ENCODE data around the gene KMT5B. TPM values are rescaled to one million over a fixed set of nuclear protein-coding genes. Genes with fewer than 3 reads are reported as not detected.

Gene KMT5B
- total RNA-seq, 1 experiment from 2014 or later: 4.7 TPM

GRCh38 chr11:68199295-68199987, 13.7 kb downstream of the KMT5B start:
- Histone ChIP-seq H3K4me3 (no peak overlapping the region), H3K27me3 (no peaks in the 10 kb centered on the region), H3K9me3 (no peaks in the 10 kb centered on the region), H3K36me3 (no peaks in the 10 kb centered on the region; the same call in 1 of the 2 replicates)
- DNase-seq: no peak

DNA sequence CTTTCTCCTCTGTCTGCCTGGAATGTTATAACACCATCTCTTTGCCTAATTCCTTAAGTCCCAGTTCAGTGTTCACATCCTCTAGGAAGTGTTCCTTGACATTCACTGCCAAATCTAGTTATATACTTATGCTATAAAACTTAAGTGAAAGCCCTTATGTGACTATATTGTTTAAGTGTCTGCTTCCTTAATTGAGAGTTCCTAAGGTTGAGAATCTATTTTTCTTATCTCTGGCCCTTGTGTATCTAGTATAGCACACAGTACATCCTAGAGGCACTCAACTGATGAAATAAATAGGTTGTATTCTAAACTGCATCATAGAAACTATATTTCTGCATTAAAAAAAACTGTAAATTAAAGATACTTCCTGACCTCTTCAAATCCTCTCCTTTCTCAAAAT, 16.9 kb downstream of the KMT5B start:
- H3K27me3 ChIP-seq: no peaks in the 10 kb centered on the region
- H3K9me3 ChIP-seq: no peaks in the 10 kb centered on the region
- no peak for DNase-seq
- no peaks in the 10 kb centered on the region for H3K36me3 ChIP-seq
- H3K4me3 ChIP-seq: no peak overlapping the region

GRCh38 chr11:68194675-68195294, 18.3 kb downstream of the KMT5B start:
- H3K36me3 ChIP-seq: no peaks in the 10 kb centered on the region
- no peak for DNase-seq
- H3K27me3 ChIP-seq: no peaks in the 10 kb centered on the region
- no peaks in the 10 kb centered on the region for H3K9me3 ChIP-seq
- H3K4me3 ChIP-seq: no peak overlapping the region

GRCh38 chr11:68193018-68193417, 20.1 kb downstream of the KMT5B start:
- no peaks in the 10 kb centered on the region for H3K9me3 ChIP-seq
- no peaks in the 10 kb centered on the region for H3K27me3 ChIP-seq
- H3K36me3 ChIP-seq: no peaks in the 10 kb centered on the region; the same call in 1 of the 2 replicates
- DNase-seq: no peak
- no peak overlapping the region for H3K4me3 ChIP-seq

DNA sequence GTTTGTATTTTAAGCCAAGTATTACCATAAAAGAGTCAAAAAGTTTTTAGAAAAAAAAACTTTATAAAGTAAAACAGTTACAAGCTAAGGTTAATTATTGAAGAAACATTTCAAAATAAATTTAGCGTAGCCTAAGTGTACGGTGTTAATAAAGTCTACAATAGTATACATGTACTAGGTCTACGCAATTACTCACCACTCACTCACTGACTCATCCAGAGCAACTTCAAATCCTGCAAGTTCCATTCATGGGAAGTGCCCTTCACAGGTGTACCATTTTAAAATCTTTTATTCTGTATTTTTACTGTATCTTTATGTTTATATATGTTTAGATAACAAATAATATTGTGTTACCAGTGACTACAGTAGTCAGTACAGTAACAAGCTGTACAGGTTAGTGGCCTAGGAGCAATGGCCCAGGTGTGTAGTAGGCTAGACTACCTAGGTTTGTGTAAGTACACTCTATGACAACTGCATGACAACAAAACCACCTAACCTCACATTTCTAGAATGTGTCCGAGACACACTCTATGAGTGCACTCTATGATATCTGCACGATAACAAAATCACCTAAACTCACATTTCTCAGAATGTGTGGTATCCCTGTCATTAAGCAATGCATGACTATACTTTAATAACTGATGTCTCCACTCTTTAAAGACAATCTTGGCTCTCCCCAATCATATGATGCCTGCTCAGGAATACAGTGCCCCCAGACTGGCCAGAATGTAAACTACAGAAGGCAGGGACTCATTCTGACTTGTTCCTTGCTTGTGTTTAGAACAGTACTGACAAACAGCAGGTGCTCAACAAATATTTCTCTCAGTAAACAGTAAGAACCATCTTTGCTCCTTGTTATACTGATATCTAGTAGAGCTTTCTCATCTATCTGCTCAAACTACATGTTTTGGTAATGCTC, 21.2 kb downstream of the KMT5B start:
- no peaks in the 10 kb centered on the region for H3K27me3 ChIP-seq
- H3K36me3 ChIP-seq: no peaks in the 10 kb centered on the region; the same call in 1 of the 2 replicates
- no peak overlapping the region for H3K4me3 ChIP-seq
- no peak for DNase-seq
- H3K9me3 ChIP-seq: no peaks in the 10 kb centered on the region

- no peak for DNase-seq
- Histone ChIP-seq H3K4me3 (no peak overlapping the region), H3K27me3 (no peaks in the 10 kb centered on the region), H3K36me3 (peaks cover 1% of the 10 kb centered on the region), H3K9me3 (no peaks in the 10 kb centered on the region)
These were observed 23.2 kb downstream of the KMT5B start for GRCh38 chr11:68189888-68190287.

- H3K36me3 ChIP-seq: peaks cover 5% of the 10 kb centered on the region
- H3K9me3 ChIP-seq: no peaks in the 10 kb centered on the region
- no peaks in the 10 kb centered on the region for H3K27me3 ChIP-seq
- no peak overlapping the region for H3K4me3 ChIP-seq
- no peak for DNase-seq
These were observed 24.0 kb downstream of the KMT5B start for GRCh38 chr11:68189082-68189481.

- Histone ChIP-seq H3K36me3 (peaks cover 10% of the 10 kb centered on the region), H3K9me3 (no peaks in the 10 kb centered on the region)
These were observed 27.0 kb downstream of the KMT5B start for GRCh38 chr11:68186061-68186460.

DNA sequence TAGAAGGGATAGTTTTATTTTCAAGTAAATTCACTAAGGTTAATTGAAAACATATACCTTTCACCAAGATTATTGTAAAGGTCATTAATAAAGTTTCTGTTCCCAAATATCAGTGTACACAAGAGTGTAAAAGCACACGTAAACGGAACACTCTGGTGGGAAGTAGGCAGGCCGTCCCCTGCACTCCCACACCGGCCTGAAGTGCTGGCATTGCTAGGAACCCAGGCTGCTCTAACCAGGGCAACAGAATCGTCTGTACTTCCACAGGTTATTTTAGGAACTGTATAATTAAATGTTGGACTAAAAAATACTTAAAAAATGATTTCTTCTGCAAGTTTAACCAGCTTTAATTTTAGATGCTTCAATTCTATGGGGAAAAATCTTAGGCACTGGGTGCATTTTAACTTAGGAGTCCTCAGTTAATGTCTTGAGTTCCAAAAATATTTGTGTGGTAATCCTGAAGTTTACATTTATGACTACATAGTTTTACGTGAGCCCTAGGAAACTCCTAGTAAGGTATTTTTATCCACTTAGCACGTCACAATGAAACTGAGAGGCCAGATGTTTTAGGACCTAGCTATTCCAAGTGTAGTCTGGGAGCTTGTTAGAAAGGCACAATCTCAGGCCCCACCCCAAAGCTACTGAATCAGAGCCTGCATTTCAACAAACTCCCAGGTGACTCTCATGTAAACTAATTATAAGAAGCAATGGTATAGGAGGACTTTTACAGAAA, 31.2 kb downstream of the KMT5B start:
- no peak for DNase-seq
- Histone ChIP-seq H3K9me3 (no peaks in the 10 kb centered on the region), H3K36me3 (peaks cover 12% of the 10 kb centered on the region)

More at GRCh38 chr11:68186061-68186460, 27.0 kb downstream of the KMT5B start:
- Histone ChIP-seq H3K27me3 (no peaks in the 10 kb centered on the region), H3K4me3 (no peak overlapping the region)
- DNase-seq: no peak

GRCh38 chr11:68179847-68180246, 33.2 kb downstream of the KMT5B start:
- peaks cover 22% of the 10 kb centered on the region for H3K36me3 ChIP-seq
- no peaks in the 10 kb centered on the region for H3K27me3 ChIP-seq
- no peak overlapping the region for H3K4me3 ChIP-seq
- no peaks in the 10 kb centered on the region for H3K9me3 ChIP-seq
- no peak for DNase-seq

More for the DNA sequence above, 31.2 kb downstream of the KMT5B start:
- Histone ChIP-seq H3K4me3 (no peak overlapping the region), H3K27me3 (no peaks in the 10 kb centered on the region)

DNA sequence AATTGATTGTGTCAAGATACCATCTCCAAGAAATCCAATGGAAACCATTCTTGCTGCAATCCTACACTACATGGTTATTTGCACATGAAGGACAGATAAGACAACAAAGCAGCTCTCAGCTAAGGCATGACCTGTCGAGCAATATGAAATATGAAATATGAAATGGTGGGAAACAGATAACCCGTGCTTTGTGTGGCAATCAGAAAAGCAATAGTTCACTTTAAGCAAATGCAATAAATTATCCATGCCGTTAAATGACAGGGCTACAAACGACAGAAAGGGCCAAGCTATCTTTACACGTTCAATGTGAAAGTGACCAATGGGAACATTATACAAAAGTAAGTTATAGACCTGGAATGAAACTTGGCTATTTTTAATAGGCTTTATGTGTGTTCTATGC, 35.2 kb downstream of the KMT5B start:
- no peak for DNase-seq
- Histone ChIP-seq H3K27me3 (no peaks in the 10 kb centered on the region), H3K36me3 (peaks cover 19% of the 10 kb centered on the region), H3K9me3 (no peaks in the 10 kb centered on the region), H3K4me3 (no peak overlapping the region)

- H3K9me3 ChIP-seq: no peaks in the 10 kb centered on the region
- DNase-seq: no peak
- no peaks in the 10 kb centered on the region for H3K27me3 ChIP-seq
- H3K4me3 ChIP-seq: no peak overlapping the region
- H3K36me3 ChIP-seq: peaks cover 47% of the 10 kb centered on the region
These were observed 39.2 kb downstream of the KMT5B start for GRCh38 chr11:68173926-68174325.

DNA sequence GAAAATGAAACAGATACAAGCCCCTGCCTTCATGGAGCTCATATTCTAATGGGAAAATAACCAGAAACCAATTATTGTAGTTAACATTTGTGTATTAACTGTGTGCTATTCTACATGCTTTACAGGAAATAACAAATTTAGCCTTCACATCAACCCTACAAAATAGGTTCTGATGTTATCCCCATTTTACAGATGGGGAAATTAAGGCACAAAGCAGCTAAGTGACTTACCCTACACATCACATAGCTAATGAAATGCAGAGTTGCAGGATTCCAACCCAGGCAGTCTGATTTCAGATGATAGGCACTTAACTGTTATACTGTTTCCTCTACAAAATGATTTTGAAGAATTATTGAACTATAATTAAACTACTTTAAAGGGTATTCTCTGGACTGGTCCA, 43.7 kb downstream of the KMT5B start:
- DNase-seq: no peak
- no peaks in the 10 kb centered on the region for H3K9me3 ChIP-seq
- no peak overlapping the region for H3K4me3 ChIP-seq
- peaks cover 50% of the 10 kb centered on the region for H3K36me3 ChIP-seq
- no peaks in the 10 kb centered on the region for H3K27me3 ChIP-seq

DNA sequence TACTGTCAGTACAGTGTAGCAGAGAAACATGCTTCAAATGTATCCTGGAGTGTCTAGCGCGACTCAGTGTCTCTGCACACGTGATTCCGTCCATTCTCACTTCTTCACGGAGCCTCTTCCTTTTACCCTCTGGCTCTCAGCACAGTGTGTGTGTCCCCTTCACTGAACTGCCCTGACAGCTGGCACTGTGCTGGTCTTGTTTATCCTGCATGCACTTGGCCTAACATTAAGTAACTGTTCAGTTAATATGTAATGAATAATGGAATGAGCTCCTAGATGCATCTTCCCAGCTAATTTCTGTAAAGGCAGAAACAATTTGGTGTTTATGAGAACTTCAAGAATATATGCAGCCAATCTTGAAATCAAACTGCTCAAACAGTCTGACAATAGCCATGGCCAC, 44.4 kb downstream of the KMT5B start:
- Histone ChIP-seq H3K36me3 (peaks cover 55% of the 10 kb centered on the region), H3K4me3 (no peak overlapping the region), H3K9me3 (no peaks in the 10 kb centered on the region), H3K27me3 (no peaks in the 10 kb centered on the region)
- DNase-seq: no peak

DNA sequence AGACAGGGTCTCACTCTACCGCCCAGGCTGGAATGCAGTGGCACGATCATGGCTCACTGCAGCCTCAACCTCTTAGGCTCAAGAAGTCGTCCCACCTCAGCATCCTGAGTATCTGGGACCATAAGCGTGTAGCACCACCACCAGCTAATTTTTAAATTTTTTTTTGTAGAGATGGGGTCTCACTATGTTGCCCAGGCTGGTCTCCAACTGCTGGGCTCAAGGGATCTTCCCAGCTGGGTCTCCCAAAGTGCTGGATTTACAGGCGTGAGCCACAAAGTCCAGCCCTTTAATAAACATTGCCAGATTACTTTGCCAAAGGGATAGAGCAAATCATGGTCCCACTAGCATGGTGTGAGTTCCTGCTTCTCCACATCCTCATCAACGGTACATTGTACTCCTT, 45.6 kb downstream of the KMT5B start:
- no peaks in the 10 kb centered on the region for H3K27me3 ChIP-seq
- DNase-seq: no peak
- peaks cover 47% of the 10 kb centered on the region for H3K36me3 ChIP-seq
- no peak overlapping the region for H3K4me3 ChIP-seq
- no peaks in the 10 kb centered on the region for H3K9me3 ChIP-seq

DNA sequence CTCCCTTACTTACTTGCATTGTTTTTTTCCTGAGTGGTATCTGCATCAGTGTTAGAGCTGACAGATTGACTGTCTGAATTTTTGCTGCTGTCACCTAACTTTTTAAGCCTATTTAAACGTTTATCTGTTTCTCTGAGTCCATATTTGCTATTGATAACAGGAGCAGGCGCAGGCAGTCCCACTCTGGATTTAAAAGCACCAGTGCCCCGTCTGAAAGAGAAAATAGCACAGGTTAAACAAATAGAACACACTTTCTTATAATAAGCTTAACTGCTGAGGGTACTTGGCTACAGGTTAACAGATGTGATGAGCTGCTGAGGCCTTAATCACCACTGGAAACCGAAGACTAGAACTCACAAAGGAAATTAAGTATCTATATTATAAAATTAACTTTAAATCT, 46.1 kb downstream of the KMT5B start:
- Histone ChIP-seq H3K36me3 (peaks cover 46% of the 10 kb centered on the region), H3K4me3 (no peak overlapping the region), H3K27me3 (no peaks in the 10 kb centered on the region), H3K9me3 (no peaks in the 10 kb centered on the region)
- DNase-seq: no peak

DNA sequence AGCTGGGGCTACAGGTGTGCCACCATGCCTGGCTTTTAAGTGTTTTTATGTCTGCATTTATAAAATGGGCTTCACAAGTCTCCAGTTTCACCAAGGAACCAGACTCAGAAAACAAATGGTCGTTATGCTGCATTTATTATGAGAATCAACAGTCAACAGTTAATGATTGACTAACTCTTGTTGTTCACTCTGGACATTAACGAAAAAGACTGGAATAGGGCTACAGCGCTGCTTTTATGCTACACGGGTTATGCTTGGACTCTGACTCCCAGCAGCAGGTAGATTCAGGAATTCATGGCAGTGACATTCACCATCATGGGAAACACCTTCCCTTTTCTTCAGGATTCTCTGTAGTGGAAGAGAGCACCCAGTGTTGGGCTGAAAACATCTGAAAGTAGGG, 47.5 kb downstream of the KMT5B start:
- Histone ChIP-seq H3K27me3 (no peaks in the 10 kb centered on the region), H3K36me3 (peaks cover 34% of the 10 kb centered on the region), H3K9me3 (no peaks in the 10 kb centered on the region), H3K4me3 (no peak overlapping the region)
- no peak for DNase-seq
